OCI-LY7 (cell line): ENCODE measurements around the gene SPTLC2.

Source experiments
- CTCF ChIP-seq: fragments of 200-600 bp; sonication (generic); conservative IDR thresholded peaks from 2 replicates; pipeline ENCODE4 v1.5.1; 2014; ENCODE audit warnings: mild to moderate bottlenecking, antibody characterized with exemption, low read length, moderate library complexity, mixed read lengths
- EZH2phosphoT487 ChIP-seq: fragments of 200-600 bp; sonication (generic); IDR thresholded peaks from 2 replicates; pipeline ENCODE4 v1.6.1; 2018; ENCODE audit warnings: low read depth, borderline replicate concordance, mild to moderate bottlenecking, mixed run types, antibody characterized with exemption, low read length, moderate library complexity, mixed read lengths

GRCh38 chr14:77559381-77559780, 57.1 kb downstream of the SPTLC2 start:
- no peak for TF ChIP-seq CTCF
- TF ChIP-seq EZH2phosphoT487 = no peak
